ES-I3 (cell line): Measurements from ENCODE around the gene STKLD1.
A peak's percentile ranks its signal among the peaks of the same experiment; 100 is the strongest.

ENCODE experiments used
- H3K36me3 ChIP-seq: 2 replicates; pipeline ENCODE4 v1.6.1; 2013; ENCODE audit warnings: mild to moderate bottlenecking, low read length, control low read depth, moderate library complexity; ENCODE audit not compliant: insufficient read depth
- H3K4me1 ChIP-seq: 2 replicates; pipeline ENCODE4 v1.6.1; 2013; ENCODE audit warnings: mild to moderate bottlenecking, control low read depth, low read length; ENCODE audit not compliant: insufficient read depth
- H3K9ac ChIP-seq: 2 replicates; pipeline ENCODE4 v1.6.1; 2013; ENCODE audit warnings: low read depth, mild to moderate bottlenecking, low read length, moderate library complexity
- H3K9me3 ChIP-seq: 2 replicates; pipeline ENCODE4 v1.6.1; 2013; ENCODE audit warnings: mild to moderate bottlenecking, low read length, moderate library complexity; ENCODE audit not compliant: control insufficient read depth, insufficient read depth

STKLD1 gene

GRCh38 chr9:133339641-133340040, 36.5 kb upstream of the STKLD1 start:
- no peak overlapping the region for H3K9ac ChIP-seq

GRCh38 chr9:133340256-133340655, 35.9 kb upstream of the STKLD1 start:
- H3K9ac ChIP-seq = no peak overlapping the region

More at GRCh38 chr9:133339641-133340040, 36.5 kb upstream of the STKLD1 start:
- peaks cover 22% of the 10 kb centered on the region for H3K36me3 ChIP-seq
- peaks cover 2% of the 10 kb centered on the region; the same call in 1 of the 2 replicates for H3K4me1 ChIP-seq
- no peaks in the 10 kb centered on the region for H3K9me3 ChIP-seq

GRCh38 chr9:133340916-133341315, 35.2 kb upstream of the STKLD1 start:
- Histone ChIP-seq H3K9ac (no peak overlapping the region), H3K36me3 (peaks cover 29% of the 10 kb centered on the region), H3K9me3 (no peaks in the 10 kb centered on the region), H3K4me1 (no peaks in the 10 kb centered on the region)

More at GRCh38 chr9:133340256-133340655, 35.9 kb upstream of the STKLD1 start:
- peaks cover 23% of the 10 kb centered on the region for H3K36me3 ChIP-seq
- H3K4me1 ChIP-seq = no peaks in the 10 kb centered on the region
- no peaks in the 10 kb centered on the region for H3K9me3 ChIP-seq

GRCh38 chr9:133341369-133342068, 34.6 kb upstream of the STKLD1 start:
- no peaks in the 10 kb centered on the region for H3K9me3 ChIP-seq
- peaks cover 29% of the 10 kb centered on the region for H3K36me3 ChIP-seq
- H3K9ac ChIP-seq = no peak overlapping the region
- peaks cover 3% of the 10 kb centered on the region; the same call in 1 of the 2 replicates for H3K4me1 ChIP-seq

GRCh38 chr9:133342069-133342406, 34.1 kb upstream of the STKLD1 start:
- H3K9me3 ChIP-seq = no peaks in the 10 kb centered on the region
- peaks cover 29% of the 10 kb centered on the region for H3K36me3 ChIP-seq
- no peak overlapping the region for H3K9ac ChIP-seq
- H3K4me1 ChIP-seq = peaks cover 4% of the 10 kb centered on the region; the same call in 1 of the 2 replicates

GRCh38 chr9:133342570-133342969, 33.6 kb upstream of the STKLD1 start:
- H3K9ac ChIP-seq = no peak overlapping the region
- no peaks in the 10 kb centered on the region for H3K9me3 ChIP-seq
- H3K4me1 ChIP-seq = peaks cover 4% of the 10 kb centered on the region; the same call in 1 of the 2 replicates
- H3K36me3 ChIP-seq = peaks cover 29% of the 10 kb centered on the region

GRCh38 chr9:133344071-133344470, 32.1 kb upstream of the STKLD1 start:
- Histone ChIP-seq H3K9ac (no peak overlapping the region), H3K9me3 (no peaks in the 10 kb centered on the region), H3K36me3 (peaks cover 31% of the 10 kb centered on the region), H3K4me1 (peaks cover 4% of the 10 kb centered on the region; the same call in 1 of the 2 replicates)

GRCh38 chr9:133344979-133345378, 31.2 kb upstream of the STKLD1 start:
- Histone ChIP-seq H3K9ac (no peak overlapping the region), H3K36me3 (peaks cover 33% of the 10 kb centered on the region), H3K9me3 (no peaks in the 10 kb centered on the region), H3K4me1 (peaks cover 4% of the 10 kb centered on the region; the same call in 1 of the 2 replicates)

GRCh38 chr9:133345596-133345995, 30.6 kb upstream of the STKLD1 start:
- H3K36me3 ChIP-seq = peaks cover 37% of the 10 kb centered on the region
- H3K9ac ChIP-seq = no peak overlapping the region
- H3K9me3 ChIP-seq = no peaks in the 10 kb centered on the region
- H3K4me1 ChIP-seq = peaks cover 4% of the 10 kb centered on the region; the same call in 1 of the 2 replicates

GRCh38 chr9:133346021-133346785, 30.0 kb upstream of the STKLD1 start:
- H3K36me3 ChIP-seq = peaks cover 41% of the 10 kb centered on the region

GRCh38 chr9:133347515-133347984, 28.6 kb upstream of the STKLD1 start:
- Histone ChIP-seq H3K36me3 (peaks cover 45% of the 10 kb centered on the region), H3K9ac (peak overlapping the region; percentile 100), H3K4me1 (peaks cover 4% of the 10 kb centered on the region; the same call in 1 of the 2 replicates), H3K9me3 (no peaks in the 10 kb centered on the region)

More at GRCh38 chr9:133346021-133346785, 30.0 kb upstream of the STKLD1 start:
- peaks cover 4% of the 10 kb centered on the region; the same call in 1 of the 2 replicates for H3K4me1 ChIP-seq
- no peaks in the 10 kb centered on the region for H3K9me3 ChIP-seq
- H3K9ac ChIP-seq = peak overlapping the region; percentile 100

- no peaks in the 10 kb centered on the region for H3K9me3 ChIP-seq
- H3K4me1 ChIP-seq = peaks cover 4% of the 10 kb centered on the region; the same call in 1 of the 2 replicates
- peaks cover 41% of the 10 kb centered on the region for H3K36me3 ChIP-seq
- H3K9ac ChIP-seq = peak within 1 kb of the TSS; percentile 100
Measured at GRCh38 chr9:133347985-133348717, 28.0 kb upstream of the STKLD1 start, which contains the start of the genes MED22 and RPL7A. TSS of gene MED22 (minus strand) at chr9:133348131. CDS start at chr9:133346662, 1,469 bp downstream. TSS of gene RPL7A (plus strand) at chr9:133348218. CDS start at chr9:133348244, 26 bp downstream.

GRCh38 chr9:133348718-133349573, 27.2 kb upstream of the STKLD1 start:
- Histone ChIP-seq H3K9ac (peak overlapping the region; percentile 100), H3K4me1 (peaks cover 4% of the 10 kb centered on the region; the same call in 1 of the 2 replicates), H3K9me3 (no peaks in the 10 kb centered on the region), H3K36me3 (peaks cover 39% of the 10 kb centered on the region)
